Measurements from ENCODE around the gene CA10.

The CA10 gene

GRCh38 chr17:51630101-51630671, 528.3 kb downstream of the CA10 start:
- no peak for DNase-seq

GRCh38 chr17:51629232-51629631, 529.3 kb downstream of the CA10 start:
- DNase-seq: no peak

GRCh38 chr17:51627779-51628178, 530.7 kb downstream of the CA10 start:
- no peak for DNase-seq

DNA sequence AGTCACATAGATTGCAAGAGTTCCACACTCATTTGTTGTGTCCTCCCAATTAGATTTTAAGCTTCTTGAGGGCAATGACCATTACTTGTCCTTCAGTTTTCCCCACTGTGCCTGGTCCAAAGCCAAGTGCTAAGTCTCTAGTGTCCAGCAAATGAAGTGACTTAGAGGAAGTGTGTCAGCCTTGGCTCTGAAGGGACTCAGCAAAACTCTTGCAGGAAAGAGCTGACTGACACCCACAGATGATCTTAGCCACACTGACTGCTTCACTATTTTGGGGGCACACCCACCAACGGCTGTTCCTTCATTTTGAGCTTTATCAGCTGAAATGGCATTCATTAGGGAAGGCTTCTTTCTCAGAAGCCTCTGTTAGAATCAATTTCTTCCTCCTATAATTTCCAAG, 540.0 kb downstream of the CA10 start:
- DNase-seq: no peak

- no peak for DNase-seq
Observed at GRCh38 chr17:51617986-51618385, 540.5 kb downstream of the CA10 start.

GRCh38 chr17:51613255-51613654, 545.3 kb downstream of the CA10 start:
- DNase-seq: no peak

DNA sequence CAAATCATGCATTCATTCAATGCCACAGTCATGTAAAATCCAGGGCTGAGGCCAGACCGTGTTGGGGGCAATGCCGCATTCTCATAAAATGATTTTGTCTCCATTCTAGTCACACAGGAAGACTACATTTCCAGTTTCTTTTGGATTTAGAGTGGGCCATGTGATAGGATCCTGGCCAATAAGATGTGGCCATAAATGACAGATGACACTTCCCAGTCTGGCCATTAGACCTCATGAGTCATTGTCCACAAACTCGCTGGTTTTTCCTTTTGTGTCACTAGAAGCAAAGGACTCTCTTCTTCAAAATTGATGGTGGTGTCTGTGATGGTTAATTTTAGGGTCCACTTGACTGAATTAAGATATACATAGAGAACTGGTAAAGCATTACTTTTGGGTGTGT, 545.8 kb downstream of the CA10 start:
- no peak for DNase-seq

DNA sequence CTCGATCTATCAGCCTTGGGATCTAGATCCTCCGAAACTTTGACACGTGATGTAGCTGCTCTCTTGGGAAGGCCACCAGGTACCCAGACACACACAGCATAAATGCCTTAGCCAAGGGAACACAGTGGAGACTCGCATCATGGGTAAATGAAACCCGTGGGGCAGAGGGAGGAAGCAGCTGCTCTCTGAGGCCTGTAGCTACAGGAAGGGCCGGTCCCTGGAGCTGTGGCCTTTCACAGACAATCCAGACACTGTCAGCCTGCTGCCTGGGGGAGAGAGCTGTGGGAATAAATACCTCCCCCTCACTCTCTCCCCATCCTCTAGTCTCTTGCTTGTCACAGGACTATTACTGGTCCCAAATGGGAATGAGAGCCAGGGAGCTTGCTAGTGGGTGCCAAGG, 546.9 kb downstream of the CA10 start:
- no peak for DNase-seq

DNA sequence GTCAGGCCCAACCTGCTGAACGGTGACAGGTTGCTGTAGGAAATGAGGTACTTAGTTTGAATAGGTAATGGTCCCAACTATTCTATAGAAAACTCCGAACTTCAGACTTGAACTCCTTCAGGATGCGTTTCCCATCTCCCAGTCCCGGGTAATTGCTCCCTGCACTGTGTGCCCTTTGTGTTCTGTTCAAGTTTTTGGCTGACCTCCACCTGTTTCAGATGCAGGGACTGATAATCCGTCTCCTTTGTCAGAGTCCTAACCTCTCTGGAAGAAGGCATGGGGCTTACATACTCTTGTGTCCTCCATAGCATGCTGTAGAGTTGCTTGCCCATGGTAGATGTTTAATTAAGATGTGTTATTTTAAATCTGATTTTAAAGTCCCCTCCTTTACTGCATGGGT, 547.7 kb downstream of the CA10 start:
- DNase-seq: no peak

DNA sequence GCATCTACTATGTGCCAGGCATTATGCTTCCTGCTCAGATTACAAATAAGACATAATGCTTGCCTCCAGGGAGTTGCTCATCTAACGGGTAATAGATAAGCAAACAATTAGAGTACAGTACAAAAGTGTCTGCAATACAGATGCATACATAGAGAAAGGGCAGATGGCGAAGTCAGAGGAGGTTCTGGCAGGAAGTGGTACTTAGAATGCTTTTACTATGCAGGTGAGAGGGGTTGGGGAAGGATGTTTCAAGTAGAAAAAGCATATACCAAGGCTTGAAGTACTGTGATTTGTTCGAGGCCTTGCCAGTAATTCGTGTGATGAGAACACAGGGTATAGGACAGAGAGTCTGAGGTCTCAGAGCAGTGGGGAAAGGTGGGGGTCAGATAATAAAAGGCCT, 548.4 kb downstream of the CA10 start:
- no peak for DNase-seq

- no peak for DNase-seq
Observed at GRCh38 chr17:51608251-51608933, 550.1 kb downstream of the CA10 start.

- no peak for DNase-seq
Observed at GRCh38 chr17:51607512-51607911, 551.0 kb downstream of the CA10 start.

DNA sequence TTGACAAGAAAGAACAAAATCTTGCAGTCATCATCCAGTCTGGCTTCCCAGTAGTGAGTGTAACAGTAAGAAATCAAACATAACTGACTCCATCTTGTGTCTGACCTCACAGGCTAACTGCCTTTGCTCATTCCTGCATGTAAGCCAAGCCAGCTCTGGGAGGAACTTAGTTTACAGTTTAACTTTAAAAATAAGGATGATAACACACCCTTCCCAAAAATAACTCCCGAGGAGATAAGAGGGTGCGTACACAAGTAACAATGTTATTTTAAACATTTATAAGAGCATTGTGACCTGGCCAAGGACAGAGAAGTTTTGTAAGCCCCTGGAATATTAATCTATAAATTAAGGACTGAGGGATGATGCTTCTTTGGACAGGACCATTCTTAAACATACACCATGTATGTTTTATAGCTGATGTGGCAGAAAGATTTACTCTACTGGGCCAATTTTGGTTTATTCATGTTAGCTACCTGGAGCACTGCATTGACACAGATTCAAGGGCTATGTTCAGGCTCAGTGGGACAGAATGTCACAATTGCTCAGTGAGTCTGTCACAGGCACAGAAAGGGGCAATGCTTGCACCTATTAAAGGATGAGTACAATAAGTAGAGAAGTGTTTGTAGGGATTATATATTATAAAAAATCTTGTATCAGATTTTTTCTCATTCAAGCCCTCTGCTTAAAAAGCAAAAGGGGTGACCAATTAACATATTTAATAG, 554.1 kb downstream of the CA10 start:
- no peak for DNase-seq

GRCh38 chr17:51601622-51602261, 556.8 kb downstream of the CA10 start:
- DNase-seq: no peak

- DNase-seq: no peak
Observed at GRCh38 chr17:51598824-51599223, 559.7 kb downstream of the CA10 start.

DNA sequence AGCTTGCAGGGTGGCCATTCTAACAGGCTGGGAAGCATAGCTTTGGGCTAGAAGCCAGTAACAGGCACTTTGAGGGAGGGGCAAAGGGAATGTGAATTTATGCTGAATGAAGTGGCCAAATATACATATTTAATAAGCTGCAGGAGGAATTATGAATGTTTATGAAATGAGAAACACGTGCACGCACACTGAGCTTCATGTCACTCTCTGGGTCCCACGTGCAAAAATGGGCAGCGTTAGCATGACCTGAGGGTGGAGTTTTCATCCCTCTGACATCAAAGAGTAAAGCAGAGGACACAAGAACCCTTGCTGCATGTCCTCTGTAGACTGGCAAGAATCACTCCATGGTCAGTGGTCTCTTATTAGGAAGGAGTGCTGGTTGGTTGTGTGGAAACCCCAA, 561.2 kb downstream of the CA10 start:
- no peak for DNase-seq

DNA sequence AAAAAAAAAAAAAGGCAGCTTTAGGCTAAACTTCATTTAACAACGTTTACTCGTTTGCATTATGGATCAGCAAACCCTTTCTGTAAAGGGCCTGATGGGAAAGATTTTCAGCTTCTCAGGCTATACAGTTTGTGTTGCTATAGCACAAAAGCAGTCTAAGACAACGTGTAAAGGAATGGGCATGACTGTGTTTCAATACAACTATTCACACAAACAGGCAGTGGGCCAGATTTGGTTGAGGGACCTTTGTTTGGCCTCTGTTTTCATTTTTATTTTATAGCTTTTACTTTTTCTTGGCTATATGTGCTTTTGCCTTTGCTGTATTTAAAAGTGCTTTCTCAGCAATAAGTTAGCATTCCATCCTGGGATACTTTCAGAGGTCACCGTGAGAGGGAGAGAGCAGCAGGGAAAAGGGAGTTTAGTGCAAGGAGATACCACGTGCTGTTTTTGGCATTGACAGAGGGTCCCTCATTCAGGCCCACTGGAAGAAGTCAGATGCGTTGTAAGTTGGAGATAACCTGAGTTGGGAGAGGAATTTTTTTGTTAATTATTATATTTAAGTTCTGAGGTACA, 562.6 kb downstream of the CA10 start:
- no peak for DNase-seq

DNA sequence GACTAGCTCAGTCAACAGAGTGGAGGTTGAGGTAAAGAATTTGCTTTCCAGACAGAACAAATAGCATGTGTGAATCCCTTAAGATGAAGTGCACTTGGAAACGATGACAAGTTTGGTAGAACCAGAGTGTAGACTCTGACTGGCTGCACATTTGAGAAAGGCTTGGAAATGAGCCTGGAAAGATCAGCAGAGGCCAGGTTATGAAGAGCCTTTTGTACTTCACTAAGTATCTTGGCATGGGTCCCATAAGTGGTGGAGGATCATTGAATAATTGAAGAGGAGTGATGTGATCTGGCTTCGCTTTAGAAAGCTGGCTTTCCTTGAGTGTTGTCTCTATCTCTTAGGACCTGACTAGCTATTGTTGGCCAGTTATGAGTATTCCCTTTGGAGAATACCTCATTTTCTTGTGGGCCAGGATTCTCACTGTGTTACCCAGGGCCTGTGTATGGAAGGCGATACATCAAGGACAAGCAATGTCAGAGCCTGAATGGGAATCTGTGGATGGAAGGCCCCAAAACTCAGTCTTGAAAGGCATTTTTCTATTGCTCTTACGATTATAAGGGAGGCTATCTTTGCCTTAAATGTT, 568.4 kb downstream of the CA10 start:
- no peak for DNase-seq

DNA sequence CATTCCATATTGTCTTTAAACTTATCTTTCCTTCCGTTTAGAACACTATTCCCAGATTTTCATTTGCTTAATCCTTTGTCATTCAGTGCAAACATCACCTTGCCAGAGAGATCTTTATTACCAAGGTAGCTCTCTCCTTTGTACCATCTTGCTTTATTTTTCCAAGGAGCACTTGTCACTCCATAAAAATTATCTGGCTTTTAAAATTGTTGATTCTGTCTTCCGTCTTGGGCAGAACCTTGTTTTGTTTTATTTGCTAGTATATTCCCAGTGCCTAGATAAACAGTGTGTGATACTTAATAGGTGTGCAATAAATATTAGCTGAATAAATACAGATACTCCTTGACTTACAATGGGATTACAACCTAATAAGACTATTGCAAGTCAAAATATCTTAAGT, 570.5 kb downstream of the CA10 start:
- no peak for DNase-seq

GRCh38 chr17:51587516-51587915, 571.0 kb downstream of the CA10 start:
- DNase-seq: no peak

DNA sequence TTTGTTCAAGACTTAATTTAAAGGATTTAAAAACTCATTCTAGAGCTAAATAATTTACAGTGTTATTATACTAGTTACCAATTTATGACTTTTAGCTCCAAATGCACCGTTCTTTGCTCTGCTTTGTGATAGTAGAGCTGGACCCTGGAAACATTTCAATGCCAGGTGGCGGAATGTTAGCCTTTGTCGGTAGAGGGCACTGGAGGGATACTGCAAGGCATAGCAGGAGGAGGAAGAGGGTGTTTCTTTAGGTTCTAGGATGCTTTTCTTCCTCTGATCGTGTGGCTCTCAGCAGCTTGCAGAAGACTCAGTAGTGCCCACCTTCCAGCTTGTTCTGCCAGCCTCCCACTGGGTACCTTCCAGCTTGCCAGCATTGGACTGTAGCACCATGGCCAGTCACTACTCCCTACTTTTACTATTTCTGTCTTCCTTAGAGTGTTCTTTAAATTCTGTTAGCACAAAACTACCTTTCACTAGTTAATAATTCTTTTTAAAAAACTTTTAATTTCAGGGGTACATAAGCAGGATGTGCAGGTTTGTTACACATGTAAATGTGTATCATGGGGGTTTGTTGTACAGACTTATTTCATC, 572.9 kb downstream of the CA10 start:
- no peak for DNase-seq

DNA sequence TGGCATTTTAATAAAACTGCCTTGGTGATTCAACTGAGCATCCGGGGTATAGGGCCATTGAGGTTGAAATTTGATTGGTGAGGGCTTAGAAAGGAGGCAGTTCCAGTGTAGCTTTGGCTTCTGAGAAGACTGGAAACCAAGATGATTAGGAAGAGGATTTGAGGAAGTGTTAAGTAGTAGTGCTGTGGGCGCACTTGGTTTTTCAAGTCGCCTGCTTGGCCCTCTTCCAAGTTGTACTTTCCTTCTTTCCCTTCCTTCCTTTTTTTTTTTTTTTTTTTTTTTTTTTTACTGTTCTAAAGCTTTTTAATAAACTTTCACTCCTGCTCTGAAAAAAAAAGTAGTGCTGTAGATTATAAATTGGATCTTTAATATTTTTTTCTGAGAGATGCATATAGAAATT, 577.6 kb downstream of the CA10 start:
- no peak for DNase-seq

Measured in activated T-cell treated with anti-CD3 and anti-CD28 coated beads, Interleukin-2, amount 50 U/mL, for 1 hour (primary cell).